AG09309 (cell line): ENCODE results near the gene CHD6.
A peak's percentile ranks its signal among the peaks of the same experiment; 100 is the strongest.
"Not testable (repeated sequence)": the region's sequence is repeated elsewhere in the genome, so short reads cannot be mapped to it uniquely, and the experiment has no call there.

ENCODE experiments used
- DNase-seq: peaks from one replicate; pipeline ENCODE4 v3.0.0-alpha.2; 2010; ENCODE audit warnings: low read depth
- H3K4me3 ChIP-seq: 2 replicates; pipeline ENCODE4 v1.5.1; 2011; ENCODE audit warnings: mild to moderate bottlenecking, low read depth, low read length, moderate library complexity; ENCODE audit not compliant: control insufficient read depth
- CTCF ChIP-seq: IDR thresholded peaks from 2 replicates; pipeline ENCODE4 v1.5.1; 2011; ENCODE audit warnings: mild to moderate bottlenecking, low read depth, low read length, inconsistent platforms; ENCODE audit not compliant: insufficient read depth, control insufficient read depth; ENCODE audit errors: missing control alignments

The CHD6 gene

DNA sequence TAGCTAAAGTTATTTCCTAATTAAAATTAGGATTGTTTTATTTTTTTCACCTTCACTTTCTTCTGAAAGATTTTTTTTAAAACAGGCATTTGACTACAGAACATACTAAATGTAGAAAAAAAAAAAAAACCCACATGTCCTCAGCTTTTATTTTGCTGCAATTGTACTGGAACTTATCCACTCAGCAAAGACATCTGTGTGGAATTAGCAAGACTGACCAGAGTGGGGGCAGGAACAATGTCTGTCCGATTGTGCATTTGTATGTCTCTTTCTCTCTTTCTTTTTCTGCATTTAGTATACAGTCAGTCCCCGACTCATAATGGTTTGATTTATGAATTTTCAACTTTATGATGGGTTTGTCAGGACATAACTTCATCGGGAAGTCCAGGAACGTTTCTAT, 77.3 kb downstream of the CHD6 start:
- no peak for TF ChIP-seq CTCF
- DNase-seq, result peak; percentile 14
- no peak overlapping the region for H3K4me3 ChIP-seq

- TF ChIP-seq CTCF, result no peak
- no peak for DNase-seq
- H3K4me3 ChIP-seq, result no peak overlapping the region
Measured at GRCh38 chr20:41540459-41540858, 77.7 kb downstream of the CHD6 start.

GRCh38 chr20:41538810-41539596, 79.2 kb downstream of the CHD6 start:
- DNase-seq, result no peak
- H3K4me3 ChIP-seq, result no peak overlapping the region
- TF ChIP-seq CTCF, result no peak

DNA sequence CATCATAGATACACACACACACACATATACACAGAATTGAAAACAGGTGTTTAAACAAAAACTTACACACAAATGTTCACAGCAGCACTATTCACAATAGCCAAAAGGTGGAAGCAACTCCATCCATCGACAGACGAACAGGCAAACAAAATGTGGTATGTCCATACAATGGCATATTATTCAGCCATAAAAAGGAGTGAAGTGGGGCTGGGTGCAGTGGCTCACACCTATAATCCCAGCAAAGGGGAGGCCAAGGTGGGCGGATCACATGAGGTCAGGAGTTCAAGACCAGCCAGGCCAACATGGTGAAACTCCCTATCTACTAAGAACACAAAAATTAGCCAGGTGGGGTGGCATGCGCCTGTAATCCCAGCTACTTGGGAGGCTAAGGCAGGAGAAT, 80.3 kb downstream of the CHD6 start:
- DNase-seq, result no peak
- no peak for TF ChIP-seq CTCF
- no peak overlapping the region for H3K4me3 ChIP-seq

- H3K4me3 ChIP-seq, DNase-seq: not testable (repeated sequence)
Measured at GRCh38 chr20:41535551-41535950, 82.6 kb downstream of the CHD6 start.

DNA sequence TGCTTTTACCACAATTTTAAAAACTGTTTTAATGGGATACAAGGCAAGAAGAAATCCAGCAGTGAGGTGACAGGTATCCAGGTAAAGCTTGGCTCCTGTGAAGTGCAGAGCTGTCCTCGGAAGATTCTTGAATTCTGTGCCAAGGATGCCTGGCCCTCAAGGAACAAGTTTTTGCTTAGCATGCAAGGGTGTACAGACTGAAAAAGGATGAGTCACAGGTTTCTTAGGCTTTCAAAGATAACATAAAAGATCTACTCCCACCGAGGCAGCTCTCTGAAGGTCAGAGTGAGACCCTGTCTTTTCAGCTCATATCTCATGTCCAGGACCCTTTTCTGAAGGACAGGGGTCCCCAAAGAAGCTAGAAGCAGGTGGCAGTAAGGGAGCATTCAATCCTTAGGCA, 83.3 kb downstream of the CHD6 start:
- H3K4me3 ChIP-seq, result no peak overlapping the region
- TF ChIP-seq CTCF, result no peak
- DNase-seq, result no peak

DNA sequence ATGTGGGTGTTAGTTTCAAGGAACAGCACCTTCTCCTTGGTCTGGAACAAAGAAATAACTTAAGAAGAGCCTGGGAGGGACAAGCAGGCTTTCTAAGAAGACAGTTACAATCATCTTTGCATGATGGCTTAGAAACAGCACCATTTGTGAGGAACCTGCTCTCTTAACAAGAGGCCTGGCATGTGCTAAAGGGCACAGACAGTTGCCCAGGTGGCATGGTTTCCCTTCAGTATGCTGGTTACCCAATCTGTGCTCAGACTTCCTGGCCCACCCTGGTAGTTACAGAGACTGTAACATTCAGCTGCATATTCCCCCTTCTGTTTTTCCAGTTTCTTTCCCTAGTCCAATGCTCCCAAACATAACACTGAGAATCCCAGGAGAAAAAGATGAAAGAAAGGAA, 84.0 kb downstream of the CHD6 start:
- no peak for DNase-seq
- no peak overlapping the region for H3K4me3 ChIP-seq
- no peak for TF ChIP-seq CTCF
